HG02642 (cell line): ENCODE measurements around the gene SLC13A1.

Experiments
- ATAC-seq: cut with Tn5 transposase; IDR thresholded peaks from one replicate; pipeline ENCODE4 v1.9.1; 2021; ENCODE audit warnings: mild to moderate bottlenecking; ENCODE audit not compliant: unreplicated experiment, poor library complexity

Gene SLC13A1

GRCh38 chr7:123198668-123199652 is 809 bp downstream of the SLC13A1 start:
- no peak for ATAC-seq

GRCh38 chr7:123198111-123198510 is 1.7 kb downstream of the SLC13A1 start:
- no peak for ATAC-seq

GRCh38 chr7:123193235-123193634 is 6.5 kb downstream of the SLC13A1 start:
- no peak for ATAC-seq

- no peak for ATAC-seq
Measured at GRCh38 chr7:123191132-123191531, 8.6 kb downstream of the SLC13A1 start.

- ATAC-seq = peak; percentile 95
Measured at GRCh38 chr7:123190109-123190831, 9.5 kb downstream of the SLC13A1 start.

- no peak for ATAC-seq
Measured at GRCh38 chr7:123185756-123186155, 14.0 kb downstream of the SLC13A1 start.

- ATAC-seq = no peak
Measured at GRCh38 chr7:123184271-123184670, 15.5 kb downstream of the SLC13A1 start.

- ATAC-seq = no peak
Measured at GRCh38 chr7:123183431-123183830, 16.3 kb downstream of the SLC13A1 start.

- no peak for ATAC-seq
Measured at GRCh38 chr7:123177442-123177841, 22.3 kb downstream of the SLC13A1 start.

- no peak for ATAC-seq
Measured at GRCh38 chr7:123170333-123171246, 29.2 kb downstream of the SLC13A1 start.

- no peak for ATAC-seq
Measured at GRCh38 chr7:123169065-123169464, 30.7 kb downstream of the SLC13A1 start.

- no peak for ATAC-seq
Measured at GRCh38 chr7:123157606-123158005, 42.2 kb downstream of the SLC13A1 start.

- ATAC-seq = no peak
Measured at GRCh38 chr7:123155571-123155970, 44.2 kb downstream of the SLC13A1 start.

GRCh38 chr7:123154231-123154860 is 45.4 kb downstream of the SLC13A1 start:
- ATAC-seq = peak; percentile 99

GRCh38 chr7:123151443-123151842 is 48.3 kb downstream of the SLC13A1 start:
- ATAC-seq = no peak

- ATAC-seq = no peak
Measured at GRCh38 chr7:123148813-123149212, 51.0 kb downstream of the SLC13A1 start.

GRCh38 chr7:123143252-123144006 is 56.3 kb downstream of the SLC13A1 start:
- ATAC-seq = no peak

- ATAC-seq = no peak
Measured at GRCh38 chr7:123140561-123140960, 59.2 kb downstream of the SLC13A1 start.

- ATAC-seq = no peak
Measured at GRCh38 chr7:123135960-123136359, 63.8 kb downstream of the SLC13A1 start.
